Measurements from ENCODE around the gene STEAP2.

STEAP2 gene

GRCh38 chr7:90192876-90193750 is 18.4 kb upstream of the STEAP2 start:
- DNase-seq (ENCODE audit: low spot score) = no peak

DNA sequence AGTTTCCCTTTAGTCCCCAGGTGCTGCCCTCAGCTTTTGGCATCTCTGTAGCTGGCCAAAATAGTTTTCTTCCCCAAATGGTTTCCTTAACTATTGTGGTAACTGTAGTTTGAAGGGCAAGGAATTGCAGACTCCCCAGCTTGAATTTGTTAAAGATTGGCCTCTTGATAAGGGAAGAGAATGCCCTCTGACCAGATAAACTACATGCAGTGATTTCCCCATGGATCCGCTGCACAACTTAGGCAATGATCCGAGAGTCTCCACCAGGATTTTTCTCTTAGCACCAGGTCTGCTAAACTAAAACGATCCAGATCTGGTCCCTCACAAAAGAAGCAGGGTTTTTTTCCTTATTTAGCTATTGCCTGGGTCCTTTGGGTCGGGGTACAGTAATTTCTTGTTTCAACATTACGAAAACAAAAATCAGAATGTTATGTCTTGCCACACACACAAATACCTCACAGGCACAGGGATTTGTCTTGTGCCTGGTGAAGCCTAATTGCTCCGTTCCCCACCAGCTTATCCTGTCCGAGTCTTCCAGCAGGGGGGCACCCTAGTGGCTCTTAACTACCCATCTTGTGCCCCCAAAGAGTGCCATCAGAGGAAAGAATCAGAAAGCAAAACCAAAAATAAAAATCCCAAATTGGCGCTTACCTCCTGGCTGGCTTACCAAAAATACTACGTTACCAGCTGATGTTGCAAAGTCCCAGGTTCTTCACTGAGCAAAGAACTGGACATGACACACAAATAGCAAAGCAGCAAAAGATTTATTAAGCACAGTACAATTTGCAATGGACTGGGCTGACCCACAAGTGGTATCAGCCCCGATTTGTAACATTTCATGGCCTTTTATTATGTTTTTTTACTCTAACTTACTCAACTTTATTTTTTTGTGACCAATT is 16.4 kb upstream of the STEAP2 start:
- no peak for DNase-seq (ENCODE audit: low spot score)

GRCh38 chr7:90201500-90202195 is 9.9 kb upstream of the STEAP2 start:
- DNase-seq (ENCODE audit: low spot score) = no peak

GRCh38 chr7:90207956-90208355 is 3.6 kb upstream of the STEAP2 start:
- DNase-seq (ENCODE audit: low spot score) = no peak

DNA sequence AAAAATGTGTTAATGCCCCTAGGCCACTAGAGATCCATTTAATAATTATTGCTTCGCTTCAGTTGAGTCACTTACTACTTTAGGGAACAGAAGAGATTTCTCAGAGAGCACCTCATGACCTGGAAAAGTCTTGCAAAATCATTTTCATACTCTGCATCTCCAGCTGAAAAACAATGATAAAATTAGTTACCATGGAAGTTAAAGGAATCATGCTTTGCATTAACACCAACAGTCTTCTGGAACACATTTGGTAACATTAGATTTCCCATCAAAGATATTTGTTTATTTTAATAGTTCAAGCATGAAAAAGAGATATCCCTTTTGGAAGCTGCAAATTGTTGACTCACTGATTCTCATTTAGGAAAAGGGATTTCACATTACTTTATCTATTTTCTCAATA is 1.8 kb upstream of the STEAP2 start:
- no peak for DNase-seq (ENCODE audit: low spot score)

GRCh38 chr7:90210475-90210874 is 1.1 kb upstream of the STEAP2 start:
- DNase-seq (ENCODE audit: low spot score) = no peak

GRCh38 chr7:90210981-90211380 is 559 bp upstream of the STEAP2 start:
- DNase-seq (ENCODE audit: low spot score) = peak; percentile 3

- DNase-seq (ENCODE audit: low spot score) = no peak
These were observed 582 bp downstream of the STEAP2 start for GRCh38 chr7:90212149-90212495.

DNA sequence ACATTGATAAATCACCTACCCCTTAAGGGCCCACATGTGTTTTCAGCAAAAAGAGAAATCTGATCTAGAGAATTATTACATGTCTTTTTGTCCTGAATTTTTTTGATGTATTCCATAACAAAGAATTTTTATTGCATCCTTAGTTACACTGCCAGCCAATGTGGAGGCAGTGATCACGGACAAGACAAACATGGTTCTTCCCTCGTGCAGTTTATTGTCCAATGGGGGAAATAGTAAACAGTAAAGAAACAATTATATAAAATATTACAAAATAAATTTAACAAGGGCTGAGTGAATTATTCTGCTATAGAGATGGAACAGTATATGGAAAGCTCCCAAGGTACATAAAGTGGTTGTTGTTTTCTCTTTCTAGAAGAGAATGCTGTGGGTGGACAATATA is 2.0 kb downstream of the STEAP2 start:
- no peak for DNase-seq (ENCODE audit: low spot score)

GRCh38 chr7:90216080-90216674 is 4.6 kb downstream of the STEAP2 start:
- no peak for DNase-seq (ENCODE audit: low spot score)

DNA sequence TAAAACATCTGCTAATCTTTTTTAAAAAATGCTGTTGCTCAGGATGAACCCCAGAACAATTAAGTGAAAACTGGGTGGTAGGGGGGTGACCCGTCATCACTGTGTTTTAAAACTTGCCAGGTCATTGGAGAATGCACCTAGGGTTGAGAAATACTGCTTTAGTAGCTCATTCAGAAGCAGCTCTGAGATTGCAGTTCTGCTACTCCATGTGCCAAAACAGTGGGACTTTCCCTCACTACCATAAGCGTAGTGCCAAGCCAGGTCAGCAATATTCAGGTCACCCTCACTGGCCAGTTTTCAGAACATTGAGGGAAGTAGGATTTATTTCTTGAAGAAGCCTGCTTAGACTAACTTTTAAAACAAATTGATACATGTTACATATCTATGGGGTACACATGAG is 5.2 kb downstream of the STEAP2 start:
- DNase-seq (ENCODE audit: low spot score) = no peak

DNA sequence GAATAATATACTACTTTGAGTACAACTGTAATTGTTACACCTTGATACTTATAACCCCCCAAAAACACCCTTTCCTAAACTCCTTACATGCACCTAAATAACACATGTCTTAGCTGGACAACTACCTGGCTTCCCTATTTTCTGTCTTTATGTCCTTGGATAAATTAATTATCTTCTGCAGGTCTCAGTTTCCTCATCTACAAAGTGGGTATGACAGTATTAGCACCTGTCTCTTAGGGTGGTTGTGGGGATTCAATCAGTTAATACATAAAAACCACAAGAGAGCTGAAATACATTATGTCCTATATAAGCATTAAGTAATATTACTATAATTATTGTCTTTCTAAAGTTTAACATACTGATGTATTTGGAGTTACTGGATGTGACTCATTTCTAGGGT is 10.8 kb downstream of the STEAP2 start:
- no peak for DNase-seq (ENCODE audit: low spot score)

DNA sequence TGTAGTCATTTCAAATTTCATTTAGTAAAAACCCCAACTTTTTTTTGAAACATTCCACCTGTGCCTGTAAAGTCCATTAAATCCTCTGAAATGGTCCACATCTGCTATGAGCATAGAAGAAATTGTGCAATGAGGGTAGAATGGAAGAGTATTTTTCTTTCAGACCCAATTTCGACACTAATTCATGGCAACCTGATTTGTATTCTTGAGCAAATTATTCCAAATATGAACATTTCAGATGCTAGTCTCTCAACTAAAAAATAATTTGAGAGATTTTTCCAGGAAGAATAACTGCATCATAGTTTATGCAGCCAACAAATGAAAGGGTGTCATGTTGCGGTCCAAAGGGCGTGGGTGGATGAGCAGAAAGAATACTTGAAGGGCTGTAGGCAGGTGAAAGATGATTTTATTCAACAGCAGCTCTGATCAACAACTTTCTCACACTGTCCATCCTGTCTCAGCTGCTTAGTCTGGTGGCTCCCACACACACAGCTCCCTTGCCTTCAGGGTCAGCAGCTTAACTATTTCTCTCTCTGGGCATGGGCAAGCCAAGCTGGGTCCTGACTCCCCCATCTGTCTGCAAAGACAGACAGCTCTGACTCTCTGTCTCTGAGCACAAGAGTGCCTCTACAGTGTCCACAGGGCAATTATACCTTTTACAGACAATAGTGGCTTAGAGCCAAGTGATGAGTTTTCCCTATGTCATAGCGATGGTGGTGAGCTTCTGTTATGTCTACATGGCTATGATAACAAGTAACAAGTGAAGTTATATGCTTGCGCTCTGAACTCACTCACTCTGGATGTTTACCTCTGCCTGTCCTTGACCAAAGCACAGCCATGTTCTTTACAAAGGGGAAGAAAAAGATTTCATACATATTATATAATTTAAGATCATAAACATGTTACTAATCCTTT is 11.5 kb downstream of the STEAP2 start:
- no peak for DNase-seq (ENCODE audit: low spot score)

DNA sequence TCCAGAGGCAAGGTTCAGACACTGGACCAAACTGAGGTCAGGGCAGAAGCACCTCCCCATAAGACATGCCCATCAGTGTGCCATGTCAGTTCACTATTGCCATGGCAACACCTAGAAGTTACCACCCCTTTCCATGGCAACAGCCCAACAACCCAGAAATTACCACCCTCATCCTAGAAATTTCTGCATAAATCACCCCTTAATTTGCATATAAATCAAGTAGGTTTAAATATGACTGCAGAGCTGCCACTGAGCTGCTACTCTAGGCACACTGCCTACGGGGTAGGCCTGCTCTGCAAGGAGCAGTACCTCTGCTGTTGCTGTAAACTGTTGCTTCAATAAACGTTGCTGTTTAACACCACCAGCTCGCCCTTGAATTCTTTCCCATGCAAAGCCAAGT is 12.7 kb downstream of the STEAP2 start:
- DNase-seq (ENCODE audit: low spot score) = no peak

- DNase-seq (ENCODE audit: low spot score) = no peak
These were observed 13.6 kb downstream of the STEAP2 start for GRCh38 chr7:90225181-90225580.

DNA sequence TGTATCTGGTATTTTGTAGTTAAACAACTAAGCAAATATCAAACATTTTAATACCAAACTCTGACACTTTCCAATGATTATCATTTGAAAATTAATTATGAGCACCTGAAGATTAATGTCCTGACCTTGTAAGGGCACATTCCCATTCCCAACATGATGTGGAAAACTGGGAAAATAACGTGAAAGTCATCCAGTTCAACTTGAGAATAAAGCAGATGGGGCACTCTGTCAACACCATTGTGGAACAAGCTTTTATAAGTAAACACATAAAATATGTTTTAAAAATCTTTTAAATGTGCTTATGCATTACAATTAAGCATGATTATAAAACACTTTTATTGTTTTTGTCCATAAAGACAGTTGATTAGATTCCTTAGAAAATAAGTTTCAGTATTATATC is 14.1 kb downstream of the STEAP2 start:
- DNase-seq (ENCODE audit: low spot score) = no peak

DNA sequence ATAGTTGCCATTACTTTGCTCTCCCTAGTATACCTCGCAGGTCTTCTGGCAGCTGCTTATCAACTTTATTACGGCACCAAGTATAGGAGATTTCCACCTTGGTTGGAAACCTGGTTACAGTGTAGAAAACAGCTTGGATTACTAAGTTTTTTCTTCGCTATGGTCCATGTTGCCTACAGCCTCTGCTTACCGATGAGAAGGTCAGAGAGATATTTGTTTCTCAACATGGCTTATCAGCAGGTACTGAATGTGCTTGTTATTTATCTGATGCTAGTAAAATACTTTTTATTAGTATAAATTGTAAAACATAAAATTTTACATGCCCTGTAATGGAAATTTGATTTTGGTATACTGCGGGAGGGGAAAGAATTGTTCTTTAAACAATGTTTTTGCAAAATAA is 15.7 kb downstream of the STEAP2 start:
- no peak for DNase-seq (ENCODE audit: low spot score)

DNA sequence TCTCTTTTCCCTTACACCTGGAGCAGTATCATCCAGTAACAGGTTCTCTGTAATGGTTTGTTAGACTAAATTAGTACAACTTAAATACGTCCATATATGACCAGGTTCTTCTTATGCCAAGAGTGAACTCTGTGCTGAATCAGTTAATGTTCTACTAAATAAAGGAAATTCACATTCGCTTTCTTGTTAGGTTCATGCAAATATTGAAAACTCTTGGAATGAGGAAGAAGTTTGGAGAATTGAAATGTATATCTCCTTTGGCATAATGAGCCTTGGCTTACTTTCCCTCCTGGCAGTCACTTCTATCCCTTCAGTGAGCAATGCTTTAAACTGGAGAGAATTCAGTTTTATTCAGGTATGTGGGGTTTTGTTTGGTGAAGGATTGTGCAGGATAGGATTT is 18.1 kb downstream of the STEAP2 start:
- DNase-seq (ENCODE audit: low spot score) = no peak

DNA sequence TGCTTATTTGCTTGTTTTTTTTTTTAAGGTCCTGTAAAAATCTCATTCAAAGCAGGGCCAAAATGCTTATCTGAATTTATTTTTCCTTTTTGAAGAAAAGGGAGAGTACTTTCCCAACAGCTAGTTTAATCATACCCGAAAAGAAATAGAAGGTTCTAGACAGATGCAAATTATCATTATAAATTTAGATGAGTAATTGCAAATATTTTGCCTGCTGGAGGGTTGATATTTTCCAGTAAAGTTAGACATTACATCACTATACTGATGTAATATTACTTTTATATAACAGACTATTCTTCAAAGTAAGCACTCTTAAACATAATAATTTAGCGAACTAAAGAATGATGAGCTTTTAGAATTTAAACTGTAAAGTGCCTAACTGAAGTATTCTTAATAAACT is 19.3 kb downstream of the STEAP2 start:
- DNase-seq (ENCODE audit: low spot score) = no peak

DNA sequence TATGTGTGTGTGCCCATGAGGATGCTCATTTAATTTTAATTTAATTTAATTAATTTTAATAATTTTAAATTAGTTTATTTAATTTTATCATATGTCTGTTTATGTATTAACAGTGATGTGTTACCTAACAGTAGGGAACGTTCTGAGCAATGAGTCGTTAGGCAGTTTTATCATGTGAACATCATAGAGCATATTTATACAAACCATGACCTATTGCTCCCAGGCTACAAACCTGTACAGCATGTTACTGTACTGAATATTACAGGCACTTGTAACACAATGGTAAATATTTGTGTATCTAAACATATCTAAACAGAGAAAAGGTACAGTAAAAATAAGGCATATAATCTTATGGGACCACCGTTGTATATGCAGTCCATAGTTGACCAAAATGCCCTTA is 19.8 kb downstream of the STEAP2 start:
- no peak for DNase-seq (ENCODE audit: low spot score)

DNA sequence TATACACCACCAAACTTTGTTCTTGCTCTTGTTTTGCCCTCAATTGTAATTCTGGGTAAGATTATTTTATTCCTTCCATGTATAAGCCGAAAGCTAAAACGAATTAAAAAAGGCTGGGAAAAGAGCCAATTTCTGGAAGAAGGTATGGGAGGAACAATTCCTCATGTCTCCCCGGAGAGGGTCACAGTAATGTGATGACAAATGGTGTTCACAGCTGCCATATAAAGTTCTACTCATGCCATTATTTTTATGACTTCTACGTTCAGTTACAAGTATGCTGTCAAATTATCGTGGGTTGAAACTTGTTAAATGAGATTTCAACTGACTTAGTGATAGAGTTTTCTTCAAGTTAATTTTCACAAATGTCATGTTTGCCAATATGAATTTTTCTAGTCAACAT is 20.9 kb downstream of the STEAP2 start:
- no peak for DNase-seq (ENCODE audit: low spot score)

Measured in SK-N-DZ (cell line).